Stimulated activated CD4-positive, alpha-beta T cell treated with anti-CD3 and anti-CD28 coated beads, TNF-alpha, amount 100 ng/mL, for 1 hour (primary cell): Measurements from ENCODE around the gene M1AP.
A peak's percentile ranks its signal among the peaks of the same experiment; 100 is the strongest.
"Not testable (repeated sequence)": the region's sequence is repeated elsewhere in the genome, so short reads cannot be mapped to it uniquely, and the experiment has no call there.

Experiments used
- DNase-seq, 3 donors: peaks; one replicate each; pipeline ENCODE4 v3.0.0-alpha.2; 2020; ENCODE audit warnings: low read depth in 3 of 3, low spot score in 1 of 3

M1AP gene

DNA sequence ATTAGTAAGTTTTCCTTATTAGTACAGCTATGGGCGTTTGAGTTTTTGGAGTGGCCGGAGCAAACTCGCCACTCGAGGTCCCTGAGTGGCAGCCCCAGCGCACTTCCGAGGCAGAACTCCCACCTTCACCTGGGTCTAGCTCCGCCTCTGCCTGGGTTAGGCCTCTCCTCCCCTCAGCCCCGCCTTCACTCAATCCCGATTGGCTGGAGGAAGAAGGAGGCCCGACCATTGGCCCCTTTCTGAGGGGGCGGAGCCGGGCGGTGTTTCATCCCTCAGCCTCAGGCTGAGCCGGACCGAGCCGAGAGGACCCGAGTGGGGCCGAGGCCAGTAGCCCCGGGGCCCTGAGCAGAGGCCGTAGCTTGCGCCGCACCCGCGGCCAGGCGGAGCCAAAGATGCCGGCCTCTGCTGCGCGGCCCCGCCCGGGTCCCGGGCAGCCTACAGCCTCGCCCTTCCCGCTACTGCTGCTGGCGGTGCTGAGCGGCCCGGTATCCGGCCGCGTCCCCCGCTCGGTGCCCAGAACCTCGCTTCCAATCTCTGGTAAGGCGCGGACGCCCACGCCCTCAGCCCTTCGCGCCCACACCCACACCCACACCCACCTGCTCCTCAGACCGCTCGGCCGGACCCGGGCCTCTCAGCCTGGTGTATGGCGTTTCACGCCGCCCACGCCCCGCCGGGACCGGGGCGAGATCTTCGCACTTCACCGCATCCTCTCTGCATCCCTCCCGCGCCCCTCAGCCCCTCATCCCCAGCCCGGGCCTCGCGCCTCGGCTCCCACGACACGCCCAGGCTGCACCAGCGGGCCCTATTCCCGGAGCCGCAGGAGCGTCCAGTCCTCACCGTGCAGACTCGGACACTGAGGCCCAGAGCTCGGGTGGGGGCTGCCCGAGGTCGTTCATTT lies 6.1 kb upstream of the M1AP start, which contains the start of gene SEMA4F:
TSS of gene SEMA4F (plus strand) at position 263 of the 898 bp plus-strand sequence. CDS start at position 393, 130 bp downstream.
- DNase-seq: peak; percentile 85 to 87 (median 86)

DNA sequence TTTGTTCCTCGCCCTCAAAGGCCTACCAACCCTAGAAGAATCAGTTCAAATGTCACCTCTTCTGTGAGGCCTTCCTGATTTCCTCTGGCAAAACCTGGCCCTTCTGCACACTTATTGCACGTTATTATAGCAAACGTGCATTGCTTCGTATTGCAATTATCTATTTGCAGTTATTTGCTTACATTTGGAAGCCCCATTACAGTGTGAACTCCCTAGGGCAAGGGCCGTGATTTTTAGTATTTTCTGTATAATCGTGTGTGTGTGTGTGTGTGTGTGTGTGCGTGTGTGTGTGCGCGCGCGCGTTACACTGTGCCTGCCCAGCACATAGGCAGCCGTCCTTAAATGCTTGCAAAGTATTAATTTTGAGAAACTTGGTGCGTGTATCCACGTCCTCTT lies 5.5 kb upstream of the M1AP start:
- no peak for DNase-seq

GRCh38 chr2:74646834-74647482 lies 1.2 kb downstream of the M1AP start:
- DNase-seq: no peak

DNA sequence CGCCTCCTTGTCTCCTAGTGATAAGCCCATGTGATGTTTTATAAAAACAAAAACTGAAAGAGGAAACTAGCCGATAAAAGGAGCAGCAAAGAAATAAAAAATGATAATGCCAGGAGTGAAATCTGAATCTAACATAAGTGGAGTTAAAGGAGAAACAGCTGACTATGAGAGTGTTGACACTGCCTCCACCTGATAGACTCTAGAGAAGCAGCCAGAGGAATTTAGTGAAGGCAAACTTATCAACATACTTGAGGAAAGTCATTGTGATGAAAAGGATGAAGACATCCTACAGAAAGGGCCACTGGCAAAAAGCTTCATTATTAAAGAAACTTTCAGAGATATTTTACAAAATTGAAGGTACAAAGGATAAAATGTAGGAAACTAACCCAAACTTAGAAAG lies 1.9 kb downstream of the M1AP start:
- no peak for DNase-seq

DNA sequence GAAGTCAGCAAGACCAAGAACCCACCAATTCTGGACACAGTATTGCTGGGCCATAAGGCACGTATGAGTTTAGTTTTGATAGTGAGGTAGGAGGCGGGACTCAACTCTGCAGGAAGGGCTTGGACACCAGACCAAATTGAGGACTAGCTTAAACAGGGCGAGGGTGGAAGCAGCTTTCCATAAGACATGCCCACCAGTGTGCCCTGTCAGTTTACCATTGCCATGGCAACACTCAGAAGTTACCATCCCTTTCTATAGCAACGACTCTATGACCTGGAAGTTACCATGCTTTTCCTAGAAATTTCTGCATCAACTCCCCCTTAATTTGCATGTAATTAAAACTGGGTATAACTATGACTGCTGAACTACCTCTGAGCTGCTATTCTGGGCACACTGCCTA lies 2.8 kb downstream of the M1AP start:
- DNase-seq: no peak

DNA sequence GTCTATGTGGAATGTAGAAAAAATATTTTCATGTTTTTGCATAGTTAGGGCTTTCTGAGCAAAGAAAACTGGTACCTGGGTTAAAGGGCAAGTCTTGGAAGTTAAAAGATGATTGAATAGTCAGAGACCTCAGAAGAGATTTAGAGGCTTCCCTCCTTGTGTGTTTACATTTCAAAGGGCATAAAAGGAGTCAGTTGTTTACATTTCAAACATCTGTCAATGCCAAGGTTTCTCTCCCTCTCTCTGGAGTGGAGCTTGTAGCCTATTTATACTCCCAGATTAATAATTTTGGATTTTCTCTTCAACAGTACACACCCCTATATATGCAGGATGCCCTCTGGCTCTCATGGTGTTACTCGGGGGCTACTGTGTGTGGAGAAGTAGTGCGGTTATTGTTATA lies 8.6 kb downstream of the M1AP start:
- DNase-seq: no peak

DNA sequence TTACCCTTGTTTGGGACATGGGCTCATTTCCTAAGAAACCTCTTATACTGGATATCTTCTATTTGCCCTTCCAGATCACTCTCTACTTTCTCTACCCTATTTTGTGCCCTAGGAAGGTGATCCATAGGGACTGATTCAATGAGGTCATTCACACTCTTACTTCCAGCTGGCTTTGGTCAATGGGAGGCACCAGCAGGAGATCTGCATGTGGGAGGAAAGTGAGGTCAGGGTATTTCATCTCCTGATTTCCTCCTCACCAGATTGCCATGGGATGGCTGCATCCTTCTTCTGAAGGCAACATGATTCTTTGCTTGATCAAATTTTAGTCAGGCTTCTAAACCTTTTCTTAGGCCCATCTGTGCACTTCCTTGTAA lies 15.2 kb downstream of the M1AP start:
- no peak for DNase-seq

DNA sequence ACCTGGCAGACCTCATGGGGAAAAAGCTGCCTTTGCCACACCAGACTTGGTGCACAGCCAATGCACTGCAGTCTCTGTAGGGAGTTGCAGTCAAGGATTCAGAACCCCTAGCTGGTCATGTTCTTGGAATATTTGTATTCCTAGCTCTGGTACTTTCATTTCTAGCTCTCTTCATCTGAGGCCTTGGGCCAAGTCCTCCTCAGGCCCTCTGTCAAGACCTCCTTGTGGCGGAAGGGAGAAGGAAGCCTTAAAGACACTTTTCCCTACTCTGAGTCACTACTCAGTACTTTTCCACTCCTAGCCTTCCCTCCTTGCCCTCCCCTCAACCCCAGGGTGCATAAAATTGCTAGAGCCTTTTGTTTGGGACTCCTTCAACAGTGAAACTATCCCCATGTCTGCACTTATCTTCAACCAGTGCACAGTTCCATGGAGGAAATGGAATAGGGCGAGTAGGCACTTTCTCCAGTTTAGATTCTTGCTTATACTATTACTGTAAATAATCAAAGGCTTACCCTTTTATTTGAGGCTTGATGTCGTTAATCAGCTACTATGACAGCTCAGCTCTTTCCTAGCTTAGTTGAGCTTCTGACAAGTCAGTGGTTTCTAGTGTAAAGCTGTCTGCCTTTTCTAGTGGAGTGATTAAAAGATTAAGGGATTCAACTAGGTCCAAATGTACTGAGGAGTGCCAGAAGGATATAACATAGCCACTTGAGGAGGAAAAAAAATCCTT lies 15.8 kb downstream of the M1AP start:
- no peak for DNase-seq

DNA sequence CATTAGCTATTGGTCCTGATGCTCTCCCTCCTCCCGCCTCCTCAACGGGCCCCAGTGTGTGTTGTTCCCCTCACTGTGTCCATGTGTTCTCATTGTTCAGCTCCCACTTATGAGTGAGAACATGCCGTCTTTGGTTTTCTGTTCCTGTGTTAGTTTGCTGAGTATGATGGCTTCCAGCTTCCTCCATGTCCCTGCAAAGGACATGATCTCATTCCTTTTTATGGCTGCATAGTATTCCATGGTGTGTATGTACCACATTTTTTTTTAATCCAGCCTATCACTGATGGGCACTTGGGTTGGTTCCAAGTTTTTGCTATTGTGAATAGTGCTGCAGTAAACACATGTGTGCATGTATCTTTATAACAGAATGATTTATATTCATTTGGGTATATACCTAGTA lies 17.7 kb downstream of the M1AP start:
- not testable (repeated sequence) for DNase-seq

DNA sequence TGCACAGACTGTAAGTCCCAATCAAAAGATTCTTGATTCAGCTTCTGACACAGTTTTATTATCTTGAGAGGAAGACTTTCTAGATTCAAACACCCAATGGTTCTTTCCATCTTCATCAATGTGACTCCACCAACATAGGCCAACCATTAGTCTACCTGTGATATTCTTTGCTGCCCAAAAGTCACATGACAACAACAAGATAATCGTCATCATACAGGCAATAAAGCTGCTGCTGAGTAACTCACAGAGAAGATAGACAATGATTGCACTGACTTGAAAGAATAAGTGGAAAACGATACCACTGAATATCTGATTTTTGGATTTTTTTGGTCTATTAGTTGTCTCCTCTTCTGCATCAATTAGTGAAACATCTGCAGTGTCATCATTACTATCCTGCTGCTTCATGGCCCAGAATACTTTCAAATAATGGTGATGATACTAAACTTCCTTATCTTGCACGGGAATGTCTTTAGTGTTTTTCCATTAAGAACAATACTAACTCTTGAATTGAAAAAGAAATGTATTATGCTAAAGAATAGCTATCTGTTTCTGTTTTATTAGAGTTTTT lies 19.5 kb downstream of the M1AP start:
- no peak for DNase-seq

DNA sequence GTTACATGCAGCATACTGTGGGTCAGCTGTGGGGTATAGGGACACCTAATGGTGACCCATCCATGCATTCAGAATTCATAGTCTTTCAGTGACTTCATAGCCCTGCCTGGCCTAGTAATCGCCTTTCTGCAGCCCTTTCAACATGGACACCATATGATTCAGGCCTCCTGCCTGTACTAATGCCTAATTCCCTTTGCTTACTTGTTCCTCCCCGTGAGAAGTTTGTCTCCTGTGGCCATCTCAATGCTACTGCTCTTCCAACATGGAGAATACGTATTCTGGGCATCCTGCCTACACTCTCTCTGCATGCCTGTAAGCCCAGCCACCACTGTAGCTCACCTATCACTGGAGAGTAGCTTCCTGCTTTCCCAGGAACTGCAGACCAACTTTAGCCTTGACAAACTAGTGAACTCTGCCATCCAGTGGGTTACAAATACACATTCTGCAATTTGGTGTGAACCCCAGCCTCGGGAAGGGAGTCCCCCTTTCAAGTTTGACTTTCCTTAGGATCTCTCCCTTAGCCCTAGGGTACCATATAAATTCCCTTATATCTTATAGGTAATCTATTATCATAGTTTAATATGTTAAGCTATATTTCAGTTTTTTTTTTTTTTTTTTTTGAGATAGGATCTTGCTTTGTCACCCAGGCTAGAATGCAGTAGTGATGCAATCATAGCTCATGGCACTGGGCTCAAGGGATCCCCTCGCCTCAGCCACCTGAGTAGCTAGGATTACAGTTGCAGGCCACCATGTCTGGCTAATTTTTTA lies 22.3 kb downstream of the M1AP start:
- DNase-seq: no peak

- no peak for DNase-seq
Observed at GRCh38 chr2:74620671-74621070, 27.5 kb downstream of the M1AP start.

DNA sequence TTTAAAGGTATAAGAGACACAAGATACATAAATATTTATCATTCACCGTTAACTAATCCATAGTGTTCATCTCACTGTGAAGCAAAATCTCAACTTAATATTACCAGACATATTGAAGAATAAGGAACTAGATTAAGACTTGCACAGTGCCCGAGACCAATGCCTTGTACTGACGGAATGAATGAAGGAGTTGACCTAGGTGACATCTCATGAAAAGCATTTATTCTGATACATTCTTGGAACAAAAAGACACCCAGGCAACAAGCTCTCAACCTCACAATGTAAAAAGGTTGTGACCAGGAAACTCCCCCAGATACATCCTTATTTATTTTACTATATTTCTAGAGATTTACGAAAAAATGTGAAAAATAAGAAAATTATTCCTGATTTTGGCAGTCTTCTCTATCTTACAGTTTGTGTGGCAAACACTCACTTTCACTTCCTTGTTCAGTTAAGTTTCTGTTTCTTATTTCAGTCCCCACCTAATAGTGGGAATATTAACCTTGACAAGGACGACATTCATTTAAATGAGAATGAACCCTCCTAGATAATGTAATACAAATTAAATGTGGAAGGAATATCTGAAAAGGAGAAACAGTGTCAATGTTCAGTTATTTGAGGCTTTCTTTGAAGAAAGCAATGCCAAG lies 28.4 kb downstream of the M1AP start:
- DNase-seq: no peak

DNA sequence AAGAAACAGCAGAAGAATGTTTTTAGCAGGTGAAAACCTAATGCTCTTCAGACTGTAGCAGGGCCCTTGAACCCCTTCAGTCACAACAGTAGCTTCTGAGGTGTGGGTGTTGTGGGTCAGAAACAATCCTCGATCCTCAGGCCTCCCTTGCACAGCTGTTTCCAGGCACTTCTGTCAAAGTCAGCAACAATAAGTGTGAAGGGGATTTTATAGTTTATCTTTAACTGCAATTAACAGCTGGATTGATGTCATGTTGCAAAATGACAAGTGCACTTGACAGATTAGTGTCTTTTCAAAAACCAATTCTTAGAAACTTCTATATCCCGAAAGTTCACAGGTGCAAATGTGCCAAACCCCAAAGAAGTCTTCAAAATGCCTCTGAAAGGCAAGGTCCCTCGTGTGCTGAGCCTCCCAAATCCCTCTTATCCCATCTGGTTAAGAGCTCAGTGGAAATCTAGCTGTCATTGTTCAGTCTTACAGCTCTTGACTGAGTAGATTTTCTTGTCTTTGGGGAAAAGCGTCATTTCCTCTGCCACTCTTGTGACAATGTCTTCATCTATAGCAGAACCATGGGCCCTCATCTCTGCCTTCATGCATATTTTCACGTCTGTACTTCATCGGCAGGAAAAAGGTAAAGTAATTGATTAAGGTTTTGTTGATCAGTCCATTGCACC lies 29.6 kb downstream of the M1AP start:
- DNase-seq: no peak

- no peak for DNase-seq
Observed at GRCh38 chr2:74617122-74617521, 31.0 kb downstream of the M1AP start.

DNA sequence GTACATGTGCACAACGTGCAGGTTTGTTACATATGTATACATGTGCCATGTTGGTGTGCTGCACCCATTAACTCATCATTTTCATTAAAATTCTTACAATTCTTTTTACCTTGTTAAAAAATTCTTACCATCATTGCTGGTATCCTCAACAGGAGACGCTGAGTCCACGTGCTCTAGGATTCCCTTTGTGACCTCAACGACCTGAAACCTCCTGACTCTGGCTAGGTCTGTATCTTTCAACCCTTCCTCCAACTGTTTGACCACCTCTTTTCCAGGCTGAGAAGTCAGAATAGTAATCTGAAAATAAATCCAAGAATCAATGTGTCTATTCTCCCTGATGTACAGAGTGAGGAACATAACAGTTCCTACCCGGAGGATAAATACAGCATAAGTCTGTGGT lies 41.2 kb downstream of the M1AP start:
- DNase-seq: no peak

DNA sequence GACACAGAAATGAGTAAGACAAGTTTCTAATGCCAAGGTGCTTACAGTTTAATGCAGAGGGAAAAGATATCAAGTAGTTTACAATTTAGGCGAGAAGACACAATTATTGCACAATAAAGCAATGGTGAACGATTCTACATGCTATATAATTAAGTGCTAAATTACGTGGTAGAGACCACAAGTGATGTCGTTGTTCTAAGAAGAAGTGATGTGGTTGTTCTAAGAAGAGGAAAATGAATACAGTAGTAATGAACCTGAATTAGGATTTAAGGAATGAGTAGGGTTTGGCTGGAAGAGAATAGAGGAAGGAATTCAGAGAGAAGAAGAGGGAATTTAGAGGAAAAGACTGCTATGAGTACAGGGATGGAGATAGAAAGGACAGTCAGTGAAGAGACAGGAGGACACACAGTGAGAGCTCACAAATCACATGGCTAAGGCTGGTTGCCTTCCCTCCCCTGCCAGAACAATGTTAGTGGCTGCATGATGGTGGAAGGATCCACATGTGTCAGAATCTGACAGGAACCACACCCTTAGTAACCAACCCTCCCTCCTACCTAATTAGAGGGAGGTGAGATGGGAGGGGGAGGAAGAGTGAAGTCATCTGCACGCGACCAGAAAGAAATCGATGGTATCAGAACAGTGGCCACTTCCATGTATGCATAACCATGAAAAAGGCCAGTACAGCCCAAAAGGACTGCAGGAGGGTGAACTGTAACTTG lies 44.7 kb downstream of the M1AP start:
- DNase-seq: no peak

DNA sequence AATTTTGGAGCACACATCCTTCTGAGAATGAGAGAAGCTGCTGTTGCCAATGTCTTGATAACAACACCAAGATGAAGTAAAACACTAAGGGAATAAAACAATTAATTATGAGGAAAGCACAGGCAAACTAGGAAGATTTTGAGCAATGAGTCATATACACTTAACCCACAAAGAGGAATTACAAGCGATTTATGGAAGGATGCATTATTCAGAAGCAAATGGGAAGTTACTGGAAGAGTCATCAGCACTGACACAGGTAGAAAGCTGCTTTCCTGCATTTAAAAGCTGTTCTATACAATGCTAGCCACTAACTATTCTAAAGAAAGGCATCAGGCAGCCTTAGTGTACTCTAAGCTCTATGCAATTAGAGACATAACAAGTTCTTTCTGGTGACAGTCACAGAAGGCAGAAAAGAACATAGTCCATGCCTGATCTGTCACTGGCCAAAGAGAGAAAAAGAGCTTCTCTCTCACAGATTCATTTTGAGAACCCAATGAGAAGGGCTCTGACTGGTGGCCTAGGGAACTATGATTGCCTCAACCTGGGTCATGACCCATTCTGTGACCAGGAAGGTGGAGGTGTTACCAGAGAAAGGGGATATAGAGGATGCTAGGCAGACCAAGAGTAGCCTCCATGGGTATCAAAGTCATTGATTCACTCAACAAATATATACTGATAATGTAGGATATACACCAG lies 45.4 kb downstream of the M1AP start:
- DNase-seq: no peak

GRCh38 chr2:74599676-74600075 lies 48.5 kb downstream of the M1AP start:
- no peak for DNase-seq
